OCI-LY7 (cell line): ENCODE data around the gene ETV5. TPM values are rescaled to one million over a fixed set of nuclear protein-coding genes. Genes with fewer than 3 reads are reported as not detected.

Experiments
- BruUV-seq: library from RNA; stranded (reverse); fragments of 400-500 nt; replicated peaks from 2 replicates; lab custom pipeline; 2021; lab: Mats Ljungman, UMichigan
- CTCF ChIA-PET: fragments of 300-600 bp; sonication (Branson Sonifier 250); formaldehyde crosslinking; loops from one replicate; lab custom pipeline; 2022; ENCODE audit warnings: antibody characterized with exemption; ENCODE audit not compliant: unreplicated experiment; lab: Charles Lee
- POLR2A ChIA-PET: fragments of 300-600 bp; sonication (Branson Sonifier 250); formaldehyde crosslinking; loops from one replicate; lab custom pipeline; 2022; ENCODE audit warnings: antibody characterized with exemption; lab: Charles Lee
- DNase-seq: peaks from one replicate; pipeline ENCODE4 v3.0.0-alpha.2; 2015; ENCODE audit warnings: low spot score
- H2AFZ ChIP-seq: fragments of 200-600 bp; sonication (generic), shearing (Covaris generic); 2 replicates; pipeline ENCODE4 v1.6.1; 2014; ENCODE audit warnings: mild to moderate bottlenecking, antibody characterized with exemption, low read length, moderate library complexity
- H3K27ac ChIP-seq: fragments of 200-600 bp; sonication (generic); 2 replicates; pipeline ENCODE4 v1.5.1; 2014; ENCODE audit warnings: mixed run types, low read depth, mild to moderate bottlenecking, moderate library complexity, low read length, inconsistent platforms; ENCODE audit not compliant: poor library complexity, severe bottlenecking
- H3K36me3 ChIP-seq: fragments of 200-600 bp; sonication (generic); 2 replicates; pipeline ENCODE4 v1.6.1; 2014; ENCODE audit warnings: mild to moderate bottlenecking, antibody characterized with exemption, low read length, moderate library complexity, mixed read lengths; ENCODE audit not compliant: insufficient read depth
- H3K4me1 ChIP-seq: fragments of 200-600 bp; sonication (generic); 2 replicates; pipeline ENCODE4 v1.5.1; 2014; ENCODE audit warnings: mild to moderate bottlenecking, low read length; ENCODE audit not compliant: insufficient read depth, poor library complexity, severe bottlenecking
- H3K4me2 ChIP-seq: fragments of 200-600 bp; sonication (generic); 2 replicates; pipeline ENCODE4 v1.6.1; 2014; ENCODE audit warnings: mild to moderate bottlenecking, low read length
- H3K4me3 ChIP-seq: fragments of 200-600 bp; sonication (generic); 2 replicates; pipeline ENCODE4 v1.5.1; 2014; ENCODE audit warnings: mild to moderate bottlenecking, low read depth, low read length; ENCODE audit not compliant: poor library complexity, severe bottlenecking
- H3K79me2 ChIP-seq: fragments of 200-600 bp; sonication (generic); 2 replicates; pipeline ENCODE4 v1.6.1; 2016; ENCODE audit warnings: low read depth, mild to moderate bottlenecking, low read length, moderate library complexity, mixed read lengths; ENCODE audit not compliant: insufficient read depth
- H3K9me2 ChIP-seq: fragments of 200-600 bp; sonication (generic); 2 replicates; pipeline ENCODE4 v1.6.1; 2016; ENCODE audit warnings: mild to moderate bottlenecking, low read length, mixed read lengths; ENCODE audit not compliant: insufficient read depth
- H3K9me3 ChIP-seq: fragments of 200-600 bp; sonication (generic); 2 replicates; pipeline ENCODE4 v1.6.1; 2014; ENCODE audit warnings: mild to moderate bottlenecking, mixed run types, low read length, mixed read lengths
- H4K20me1 ChIP-seq: fragments of 200-600 bp; sonication (generic); 2 replicates; pipeline ENCODE4 v1.6.1; 2014; ENCODE audit warnings: mild to moderate bottlenecking, antibody characterized with exemption, low read length, moderate library complexity, mixed read lengths; ENCODE audit not compliant: insufficient read depth
- EZH2phosphoT487 ChIP-seq: fragments of 200-600 bp; sonication (generic); IDR thresholded peaks from 2 replicates; pipeline ENCODE4 v1.6.1; 2018; ENCODE audit warnings: low read depth, borderline replicate concordance, mild to moderate bottlenecking, mixed run types, antibody characterized with exemption, low read length, moderate library complexity, mixed read lengths
- intact Hi-C: fragments of 100-400 bp; cut with micrococcal nuclease; formaldehyde crosslinking; loops from one replicate; pipeline ENCODE4 v1.10.0; 2022; ENCODE audit not compliant: unreplicated experiment
- total RNA-seq, 2 experiments: library from RNA; depleted of rRNA in 1 of 2; stranded (reverse); fragments of >200 nt in 1 of 2; shearing (Covaris generic) in 1 of 2; gene quantifications; 2 replicates each; pipeline ENCODE4 v1.2.3, GENCODE V29; 2014 to 2022
- TF ChIP-seq, protein P1 (sequence below): fragments of 200-600 bp; sonication (generic); conservative IDR thresholded peaks from 2 replicates; pipeline ENCODE4 v1.5.1; 2014; ENCODE audit warnings: mild to moderate bottlenecking, antibody characterized with exemption, low read length, moderate library complexity, mixed read lengths

Gene ETV5
- total RNA-seq, 2 experiments from 2014 or later, result 0.85 to 1.1 TPM

DNA sequence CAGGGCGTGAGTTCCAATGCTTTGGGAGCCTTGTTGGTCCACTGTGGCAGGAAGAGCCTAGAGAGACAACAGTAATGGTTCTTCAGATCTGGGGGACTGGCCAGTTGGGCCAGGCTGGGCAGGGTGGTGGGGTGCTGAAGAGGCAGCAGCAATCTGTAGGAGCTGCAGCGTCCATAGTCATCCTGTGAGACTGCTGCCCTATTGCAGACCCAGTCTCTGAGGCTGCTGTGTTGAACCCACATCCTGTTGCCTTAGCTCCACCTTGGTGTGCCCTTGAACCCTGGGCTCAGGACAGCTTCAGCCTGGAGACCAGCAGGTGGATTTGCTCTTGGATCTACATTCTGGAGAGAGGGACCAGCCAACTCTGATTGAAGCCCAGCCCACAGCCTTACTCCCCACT lies 23.6 kb upstream of the ETV5 start:
- Histone ChIP-seq H3K9me3 (no peaks in the 10 kb centered on the region), H3K4me2 (no peak overlapping the region), H3K9me2 (no peaks in the 10 kb centered on the region), H3K4me3 (no peak overlapping the region), H2AFZ (no peak overlapping the region), H4K20me1 (no peaks in the 10 kb centered on the region), H3K79me2 (no peaks in the 10 kb centered on the region), H3K4me1 (no peaks in the 10 kb centered on the region), H3K27ac (no peak overlapping the region), H3K36me3 (no peaks in the 10 kb centered on the region)
- ChIA-PET CTCF (no interaction called here), POLR2A (interaction anchor here (1.7 kb wide), 1 partner anchor 7 kb away, joined by 4 read pairs; no protein-coding TSS in a partner anchor)
- no peak for TF ChIP-seq EZH2phosphoT487
- TF ChIP-seq, protein P1, sequence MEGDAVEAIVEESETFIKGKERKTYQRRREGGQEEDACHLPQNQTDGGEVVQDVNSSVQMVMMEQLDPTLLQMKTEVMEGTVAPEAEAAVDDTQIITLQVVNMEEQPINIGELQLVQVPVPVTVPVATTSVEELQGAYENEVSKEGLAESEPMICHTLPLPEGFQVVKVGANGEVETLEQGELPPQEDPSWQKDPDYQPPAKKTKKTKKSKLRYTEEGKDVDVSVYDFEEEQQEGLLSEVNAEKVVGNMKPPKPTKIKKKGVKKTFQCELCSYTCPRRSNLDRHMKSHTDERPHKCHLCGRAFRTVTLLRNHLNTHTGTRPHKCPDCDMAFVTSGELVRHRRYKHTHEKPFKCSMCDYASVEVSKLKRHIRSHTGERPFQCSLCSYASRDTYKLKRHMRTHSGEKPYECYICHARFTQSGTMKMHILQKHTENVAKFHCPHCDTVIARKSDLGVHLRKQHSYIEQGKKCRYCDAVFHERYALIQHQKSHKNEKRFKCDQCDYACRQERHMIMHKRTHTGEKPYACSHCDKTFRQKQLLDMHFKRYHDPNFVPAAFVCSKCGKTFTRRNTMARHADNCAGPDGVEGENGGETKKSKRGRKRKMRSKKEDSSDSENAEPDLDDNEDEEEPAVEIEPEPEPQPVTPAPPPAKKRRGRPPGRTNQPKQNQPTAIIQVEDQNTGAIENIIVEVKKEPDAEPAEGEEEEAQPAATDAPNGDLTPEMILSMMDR, result no peak
- DNase-seq, result no peak
- intact Hi-C loops, result no loop called here
- BruUV-seq, result no TSS peak

DNA sequence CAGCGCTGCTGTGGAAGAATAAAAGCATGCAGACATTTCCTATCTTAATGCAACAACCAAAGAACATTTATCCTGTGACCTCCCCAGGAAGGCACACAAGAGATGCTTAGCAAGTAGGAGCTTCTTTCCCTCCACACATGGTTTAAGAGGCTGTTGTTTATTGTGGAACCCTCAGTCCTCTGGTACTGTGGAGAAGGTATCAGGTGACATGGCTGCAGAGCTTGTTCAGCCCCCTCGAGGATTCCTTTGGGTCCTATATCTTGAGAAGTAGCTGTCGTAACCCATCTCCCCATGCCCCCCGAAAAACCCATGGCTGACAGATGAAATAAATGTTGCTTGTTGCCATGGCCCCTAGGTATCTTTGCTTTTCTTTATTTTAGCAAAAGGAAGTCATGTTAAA lies 20.3 kb upstream of the ETV5 start:
- no TSS peak for BruUV-seq
- CTCF ChIA-PET, result no interaction called here

DNA sequence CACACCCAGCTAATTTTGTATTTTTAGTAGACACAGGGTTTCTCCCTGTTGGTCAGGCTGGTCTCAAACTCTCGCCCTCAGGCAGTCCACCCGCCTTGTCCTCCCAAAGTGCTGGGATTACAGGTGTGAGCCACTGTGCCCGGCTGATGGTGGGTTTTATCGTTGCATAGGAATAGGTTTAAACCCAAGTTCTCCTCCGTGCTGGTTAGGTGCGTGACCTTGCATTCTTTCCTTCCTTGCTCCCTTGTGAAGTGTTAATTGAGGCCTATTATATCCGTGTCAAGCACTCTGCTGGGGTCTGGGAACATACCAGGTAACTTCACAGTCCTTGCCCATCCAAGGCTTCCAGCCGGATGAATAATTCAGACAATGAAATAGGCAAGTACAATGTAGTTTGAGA lies 19.3 kb upstream of the ETV5 start:
- POLR2A ChIA-PET, result interaction anchor here (1.2 kb wide), 1 partner anchor 11 kb away, joined by 3 read pairs; no protein-coding TSS in a partner anchor

More for the DNA sequence above, 20.3 kb upstream of the ETV5 start:
- POLR2A ChIA-PET, result no interaction called here
- H3K4me3 ChIP-seq, result no peak overlapping the region
- H3K79me2 ChIP-seq, result no peaks in the 10 kb centered on the region
- no peak overlapping the region for H2AFZ ChIP-seq
- H3K9me3 ChIP-seq, result no peaks in the 10 kb centered on the region
- intact Hi-C loops, result no loop called here
- no peaks in the 10 kb centered on the region for H3K4me1 ChIP-seq
- no peak for DNase-seq
- TF ChIP-seq EZH2phosphoT487, result no peak
- TF ChIP-seq, protein P1, result no peak
- no peak overlapping the region for H3K27ac ChIP-seq
- no peaks in the 10 kb centered on the region for H3K9me2 ChIP-seq
- H3K4me2 ChIP-seq, result no peak overlapping the region
- H3K36me3 ChIP-seq, result no peaks in the 10 kb centered on the region
- H4K20me1 ChIP-seq, result no peaks in the 10 kb centered on the region

More for the DNA sequence above, 19.3 kb upstream of the ETV5 start:
- no peaks in the 10 kb centered on the region for H4K20me1 ChIP-seq
- H3K4me1 ChIP-seq, result no peaks in the 10 kb centered on the region
- CTCF ChIA-PET, result no interaction called here
- H3K4me3 ChIP-seq, result no peak overlapping the region
- H3K79me2 ChIP-seq, result no peaks in the 10 kb centered on the region
- TF ChIP-seq EZH2phosphoT487, result no peak
- TF ChIP-seq, protein P1, result no peak
- H3K27ac ChIP-seq, result no peak overlapping the region
- intact Hi-C loops, result no loop called here
- no peak overlapping the region for H3K4me2 ChIP-seq
- BruUV-seq, result no TSS peak
- no peaks in the 10 kb centered on the region for H3K9me2 ChIP-seq
- no peak for DNase-seq
- no peak overlapping the region for H2AFZ ChIP-seq
- no peaks in the 10 kb centered on the region for H3K36me3 ChIP-seq
- H3K9me3 ChIP-seq, result no peaks in the 10 kb centered on the region
